Dendritic cell treated with granulocyte-macrophage colony-stimulating factor and Interleukin-4, amounts not matched to agents 40 ng/mL and 50 ng/mL, for 4 days (primary cell): ENCODE results near the gene DEAF1.

Experiments
- H3K27ac Mint-ChIP-seq: one replicate; pipeline ENCODE4 v1.8.0; 2022; ENCODE audit warnings: mild to moderate bottlenecking, mixed read lengths
- H3K27me3 Mint-ChIP-seq: one replicate; pipeline ENCODE4 v1.8.0; 2022; ENCODE audit warnings: mild to moderate bottlenecking, mixed read lengths
- H3K36me3 Mint-ChIP-seq: one replicate; pipeline ENCODE4 v1.8.0; 2022; ENCODE audit warnings: low read depth, mixed read lengths
- H3K4me1 Mint-ChIP-seq: one replicate; pipeline ENCODE4 v1.8.0; 2022; ENCODE audit warnings: low read depth, mixed read lengths
- H3K4me3 Mint-ChIP-seq: one replicate; pipeline ENCODE4 v1.8.0; 2022; ENCODE audit warnings: mild to moderate bottlenecking, moderate library complexity, mixed read lengths
- H3K9me3 Mint-ChIP-seq: one replicate; pipeline ENCODE4 v1.8.0; 2022; ENCODE audit warnings: mixed read lengths
- intact Hi-C: fragments of 100-400 bp; cut with micrococcal nuclease; formaldehyde crosslinking; loops from one replicate; pipeline ENCODE4 v1.15.0; 2022

DEAF1 gene

GRCh38 chr11:629237-629583, 65.8 kb downstream of the DEAF1 start:
- H3K27me3 Mint-ChIP-seq: peaks cover 49% of the 10 kb centered on the region
- H3K27ac Mint-ChIP-seq: no peak overlapping the region
- peaks cover 23% of the 10 kb centered on the region for H3K4me1 Mint-ChIP-seq
- intact Hi-C loops: no loop called here
- H3K9me3 Mint-ChIP-seq: no peaks in the 10 kb centered on the region
- no peak overlapping the region for H3K4me3 Mint-ChIP-seq
- H3K36me3 Mint-ChIP-seq: peaks cover 15% of the 10 kb centered on the region

- Mint-ChIP-seq H3K4me1 (peaks cover 31% of the 10 kb centered on the region), H3K4me3 (no peak overlapping the region), H3K9me3 (no peaks in the 10 kb centered on the region), H3K36me3 (peaks cover 21% of the 10 kb centered on the region), H3K27me3 (peaks cover 54% of the 10 kb centered on the region), H3K27ac (no peak overlapping the region)
- intact Hi-C loops: no loop called here
These were observed 67.0 kb downstream of the DEAF1 start for GRCh38 chr11:628056-628455.

DNA sequence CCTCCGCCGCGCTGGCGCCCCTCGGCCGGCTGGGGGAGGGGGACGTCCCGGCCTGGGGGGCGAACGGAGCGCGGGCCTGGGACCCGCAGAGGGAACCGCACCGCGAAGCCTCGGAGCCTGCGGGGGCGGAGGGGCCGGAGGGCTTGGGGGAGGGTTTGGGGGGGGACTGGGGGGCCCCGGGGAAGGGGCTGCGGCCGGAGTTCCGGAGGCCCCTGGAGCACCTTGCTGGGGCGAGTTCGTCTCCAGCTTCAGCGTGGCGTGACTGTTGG, 67.8 kb downstream of the DEAF1 start:
- peaks cover 24% of the 10 kb centered on the region for H3K36me3 Mint-ChIP-seq
- intact Hi-C loops: no loop called here
- H3K27me3 Mint-ChIP-seq: peaks cover 54% of the 10 kb centered on the region
- no peak overlapping the region for H3K4me3 Mint-ChIP-seq
- no peaks in the 10 kb centered on the region for H3K9me3 Mint-ChIP-seq
- no peak overlapping the region for H3K27ac Mint-ChIP-seq
- H3K4me1 Mint-ChIP-seq: peaks cover 31% of the 10 kb centered on the region

DNA sequence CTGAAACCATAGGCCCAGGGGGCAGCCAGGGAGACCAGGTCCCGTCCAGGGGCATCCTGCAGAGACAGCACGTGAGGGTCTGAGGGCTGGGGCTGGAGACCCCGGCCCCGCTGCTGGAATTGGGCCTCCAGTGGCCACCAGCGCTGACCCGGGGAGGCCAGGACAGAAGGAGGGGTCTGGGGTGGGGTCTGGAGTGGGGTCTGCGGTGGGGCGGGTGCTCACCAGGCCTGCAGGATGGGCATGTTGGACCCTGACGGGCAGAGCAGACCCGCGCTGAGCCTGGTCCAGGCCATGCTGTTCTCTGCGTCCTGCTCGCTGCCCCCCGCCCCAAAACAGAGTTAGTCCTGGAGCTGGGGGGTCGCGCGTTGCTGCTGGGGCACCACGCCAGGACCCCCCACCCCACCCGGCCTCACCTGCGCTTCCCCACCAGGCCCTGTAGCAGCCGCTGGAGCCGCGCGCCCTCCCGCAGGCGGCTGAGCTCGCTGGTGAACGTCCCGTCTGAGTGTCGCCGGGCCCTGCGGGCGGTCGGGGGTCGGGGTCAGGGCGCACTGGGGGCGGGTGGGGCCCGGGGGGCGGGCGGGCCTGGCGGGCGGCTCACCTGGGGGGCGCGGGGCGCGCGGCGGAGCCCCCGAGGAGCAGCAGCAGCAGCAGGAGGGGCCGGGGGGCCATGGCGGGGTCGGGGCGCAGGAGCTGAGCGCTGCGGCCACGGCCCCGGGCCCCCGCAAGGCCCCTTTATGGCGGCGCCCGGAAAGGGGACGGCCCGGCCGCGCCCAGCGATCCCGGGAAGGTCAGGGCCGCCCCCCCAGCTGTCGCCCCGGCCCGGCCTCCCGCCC, 68.3 kb downstream of the DEAF1 start, which contains the start of gene SCT:
SCT (minus strand) TSS at position 707 of the 833 bp plus-strand sequence; CDS start at position 669, 38 bp downstream.
- intact Hi-C loops: no loop called here
- no peak within 1 kb of the TSS for H3K4me3 Mint-ChIP-seq
- H3K9me3 Mint-ChIP-seq: no peaks in the 10 kb centered on the region
- H3K4me1 Mint-ChIP-seq: peaks cover 34% of the 10 kb centered on the region
- H3K27ac Mint-ChIP-seq: no peak within 1 kb of the TSS
- peaks cover 54% of the 10 kb centered on the region for H3K27me3 Mint-ChIP-seq
- peaks cover 30% of the 10 kb centered on the region for H3K36me3 Mint-ChIP-seq

GRCh38 chr11:625636-626268, 69.3 kb downstream of the DEAF1 start:
- H3K27me3 Mint-ChIP-seq: peaks cover 54% of the 10 kb centered on the region

DNA sequence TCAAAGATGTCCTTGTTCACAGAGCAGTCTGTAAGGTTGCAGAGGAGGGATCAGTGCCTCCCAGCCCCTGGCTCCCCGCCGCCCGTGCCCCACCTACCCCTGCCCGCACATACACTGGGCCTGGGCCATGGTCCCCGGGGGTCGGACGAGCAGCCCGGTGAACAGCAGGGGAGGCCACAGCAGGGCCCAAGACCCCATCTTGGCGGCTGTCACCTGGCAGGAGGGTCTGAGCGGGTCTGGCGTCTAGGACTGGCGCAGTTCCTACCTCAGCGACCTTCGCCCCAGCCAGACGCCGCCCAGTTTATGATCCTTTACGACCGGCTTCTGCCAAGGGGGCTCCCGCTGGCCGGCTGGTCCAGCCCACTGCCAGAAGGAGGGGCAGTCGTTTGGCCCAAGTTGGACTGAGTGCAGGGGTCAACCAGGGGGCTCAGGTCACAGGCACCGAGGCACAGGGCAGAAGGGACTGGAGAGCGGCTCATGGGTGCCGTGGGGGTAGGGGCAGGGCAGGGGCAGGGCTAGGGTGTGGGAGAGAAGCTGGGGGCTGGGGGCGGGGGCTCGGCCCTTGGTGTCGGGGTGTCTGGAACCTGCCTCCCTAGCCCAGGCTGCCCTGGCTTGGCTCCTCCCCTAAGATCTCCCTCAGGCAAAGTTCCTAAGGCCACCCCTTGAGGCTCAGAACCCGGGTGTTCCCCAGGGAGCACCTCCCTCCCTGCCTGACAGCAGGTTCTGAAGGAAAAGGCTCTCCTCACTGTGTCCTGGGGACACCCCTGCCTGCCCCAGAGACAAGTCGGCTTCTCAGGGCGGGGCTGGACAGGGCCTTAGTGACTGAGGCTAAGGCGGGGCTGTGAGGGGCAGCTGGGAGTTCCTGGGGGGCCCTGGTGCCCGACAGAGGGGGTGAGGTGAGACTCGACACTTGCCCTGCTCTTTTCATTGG, 70.1 kb downstream of the DEAF1 start, which contains the start of gene CDHR5:
CDHR5 (minus strand) TSS at position 251 of the 931 bp plus-strand sequence; CDS start at position 198, 53 bp downstream.
- no peak within 1 kb of the TSS for H3K4me3 Mint-ChIP-seq
- intact Hi-C loops: no loop called here
- H3K27ac Mint-ChIP-seq: no peak within 1 kb of the TSS
- H3K27me3 Mint-ChIP-seq: peaks cover 54% of the 10 kb centered on the region
- no peaks in the 10 kb centered on the region for H3K9me3 Mint-ChIP-seq
- peaks cover 51% of the 10 kb centered on the region for H3K4me1 Mint-ChIP-seq
- peaks cover 33% of the 10 kb centered on the region for H3K36me3 Mint-ChIP-seq

More at GRCh38 chr11:625636-626268, 69.3 kb downstream of the DEAF1 start:
- intact Hi-C loops: no loop called here
- no peak overlapping the region for H3K4me3 Mint-ChIP-seq
- H3K9me3 Mint-ChIP-seq: no peaks in the 10 kb centered on the region
- peaks cover 30% of the 10 kb centered on the region for H3K36me3 Mint-ChIP-seq
- H3K4me1 Mint-ChIP-seq: peaks cover 44% of the 10 kb centered on the region
- H3K27ac Mint-ChIP-seq: no peak overlapping the region

- intact Hi-C loops: no loop called here
- Mint-ChIP-seq H3K9me3 (no peaks in the 10 kb centered on the region), H3K27ac (no peak overlapping the region), H3K4me3 (no peak overlapping the region), H3K36me3 (peaks cover 41% of the 10 kb centered on the region), H3K4me1 (peaks cover 55% of the 10 kb centered on the region), H3K27me3 (peaks cover 49% of the 10 kb centered on the region)
These were observed 70.9 kb downstream of the DEAF1 start for GRCh38 chr11:623999-624704.

GRCh38 chr11:623349-623869, 71.6 kb downstream of the DEAF1 start:
- H3K27ac Mint-ChIP-seq: no peak overlapping the region
- H3K4me1 Mint-ChIP-seq: peaks cover 50% of the 10 kb centered on the region
- intact Hi-C loops: no loop called here
- no peak overlapping the region for H3K4me3 Mint-ChIP-seq
- H3K9me3 Mint-ChIP-seq: no peaks in the 10 kb centered on the region
- H3K27me3 Mint-ChIP-seq: peaks cover 41% of the 10 kb centered on the region
- peaks cover 48% of the 10 kb centered on the region for H3K36me3 Mint-ChIP-seq

DNA sequence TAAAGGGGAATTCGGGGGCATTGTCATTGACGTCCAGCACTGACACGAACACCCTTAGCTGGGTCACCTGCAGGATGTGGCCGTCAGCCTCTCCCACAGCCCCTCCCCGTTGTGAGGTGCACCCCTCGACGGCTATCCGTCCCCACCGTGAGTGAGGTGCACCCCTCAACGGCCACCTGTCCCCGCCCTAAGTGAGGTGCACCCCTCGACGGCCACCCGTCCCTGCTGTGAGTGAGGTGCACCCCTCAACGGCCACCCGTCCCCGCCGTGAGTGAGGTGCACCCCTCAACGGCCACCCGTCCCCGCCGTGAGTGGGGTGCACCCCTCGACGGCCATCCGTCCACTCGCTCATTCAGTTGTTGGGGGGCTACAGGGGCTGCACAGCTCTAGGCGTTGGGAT, 73.2 kb downstream of the DEAF1 start:
- Mint-ChIP-seq H3K27me3 (peaks cover 30% of the 10 kb centered on the region), H3K36me3 (peaks cover 48% of the 10 kb centered on the region), H3K4me3 (no peak overlapping the region), H3K4me1 (peaks cover 51% of the 10 kb centered on the region), H3K9me3 (no peaks in the 10 kb centered on the region), H3K27ac (no peak overlapping the region)
- intact Hi-C loops: no loop called here

GRCh38 chr11:620935-621814, 73.8 kb downstream of the DEAF1 start:
- intact Hi-C loops: no loop called here
- Mint-ChIP-seq H3K9me3 (no peaks in the 10 kb centered on the region), H3K4me1 (peaks cover 58% of the 10 kb centered on the region), H3K36me3 (peaks cover 48% of the 10 kb centered on the region), H3K27ac (no peak overlapping the region), H3K27me3 (peaks cover 24% of the 10 kb centered on the region), H3K4me3 (no peak overlapping the region)

DNA sequence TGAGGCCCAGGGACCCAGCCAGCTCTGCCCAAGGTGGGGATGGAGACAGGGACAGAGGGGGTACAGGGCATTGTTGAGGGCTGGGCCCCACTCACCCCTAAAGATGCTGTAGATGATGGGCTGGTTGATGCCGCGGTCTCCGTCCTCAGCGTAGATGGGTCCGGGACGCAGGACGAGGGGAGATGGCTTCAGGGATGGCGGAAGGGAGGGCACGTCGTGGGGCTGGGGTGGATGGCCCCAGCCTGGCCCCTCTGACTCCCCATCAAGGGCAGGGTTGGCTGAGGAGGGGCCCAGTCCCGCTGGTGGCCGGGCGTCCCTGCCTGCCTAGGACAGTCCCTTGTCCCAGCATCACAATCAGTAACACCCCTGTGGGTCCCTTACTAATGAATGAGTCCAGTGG, 74.8 kb downstream of the DEAF1 start:
- intact Hi-C loops: no loop called here
- peaks cover 59% of the 10 kb centered on the region for H3K4me1 Mint-ChIP-seq
- H3K27me3 Mint-ChIP-seq: peaks cover 14% of the 10 kb centered on the region
- peaks cover 52% of the 10 kb centered on the region for H3K36me3 Mint-ChIP-seq
- no peak overlapping the region for H3K27ac Mint-ChIP-seq
- H3K9me3 Mint-ChIP-seq: no peaks in the 10 kb centered on the region
- no peak overlapping the region for H3K4me3 Mint-ChIP-seq

DNA sequence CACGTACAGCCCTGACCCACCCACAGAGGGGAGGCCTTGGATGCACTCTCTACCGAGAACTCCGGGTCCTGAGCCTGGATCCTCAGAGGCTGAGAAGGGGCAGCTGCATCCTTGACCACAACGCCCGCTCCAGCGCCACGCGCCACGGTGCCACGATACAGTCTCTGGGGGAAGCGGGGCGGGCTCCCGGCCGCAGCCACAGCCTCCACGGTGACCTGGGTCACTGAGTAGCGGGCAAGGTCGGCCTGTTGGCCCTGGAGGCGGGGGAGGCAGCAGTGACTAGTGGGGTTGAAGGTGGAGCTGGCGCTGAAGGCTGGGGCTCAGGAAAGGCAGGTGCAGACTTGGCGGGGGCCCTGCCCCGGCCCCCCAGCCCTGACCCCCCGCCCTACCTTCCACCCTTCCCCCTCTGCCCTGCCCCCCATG, 75.4 kb downstream of the DEAF1 start:
- H3K9me3 Mint-ChIP-seq: no peaks in the 10 kb centered on the region
- H3K4me3 Mint-ChIP-seq: no peak overlapping the region
- intact Hi-C loops: loop anchor here (5.0 kb wide), 1 partner anchor 42 kb away; the partner anchor contains the start of gene PHRF1
- H3K36me3 Mint-ChIP-seq: peaks cover 58% of the 10 kb centered on the region
- H3K27me3 Mint-ChIP-seq: peaks cover 8% of the 10 kb centered on the region
- no peak overlapping the region for H3K27ac Mint-ChIP-seq
- peaks cover 63% of the 10 kb centered on the region for H3K4me1 Mint-ChIP-seq
